DND-41 (cell line): ENCODE measurements around the gene ABCC4.
A peak's percentile ranks its signal among the peaks of the same experiment; 100 is the strongest.
"Not testable (repeated sequence)": the region's sequence is repeated elsewhere in the genome, so short reads cannot be mapped to it uniquely, and the experiment has no call there.

ENCODE experiments used
- ATAC-seq: fragments of 200-7000 bp; cut with Tn5 transposase; 3 replicates; pipeline ENCODE4 v1.9.1; 2021; ENCODE audit warnings: low read depth; ENCODE audit not compliant: insufficient read depth
- DNase-seq: peaks from one replicate; pipeline ENCODE4 v3.0.0-alpha.2; 2020
- H2AFZ ChIP-seq: 2 replicates; pipeline ENCODE4 v1.6.0; 2012; ENCODE audit warnings: low read depth, low read length
- H3K27ac ChIP-seq: 2 replicates; pipeline ENCODE4 v1.5.1; 2012; ENCODE audit warnings: low read length, inconsistent platforms
- H3K27me3 ChIP-seq: fragments of 200-600 bp; sonication (generic); 2 replicates; pipeline ENCODE4 v1.6.0; 2012; ENCODE audit warnings: low read length, mild to moderate bottlenecking, inconsistent platforms; ENCODE audit not compliant: insufficient read depth, poor library complexity
- H3K36me3 ChIP-seq: 2 replicates; pipeline ENCODE4 v1.5.1; 2012; ENCODE audit warnings: low read length, inconsistent platforms; ENCODE audit not compliant: insufficient read depth
- H3K4me1 ChIP-seq: 2 replicates; pipeline ENCODE4 v1.5.1; 2012; ENCODE audit warnings: mild to moderate bottlenecking, low read length; ENCODE audit not compliant: insufficient read depth
- H3K4me2 ChIP-seq: 2 replicates; pipeline ENCODE4 v1.6.0; 2012; ENCODE audit warnings: mild to moderate bottlenecking, moderate library complexity, low read length, inconsistent platforms; ENCODE audit not compliant: insufficient read depth
- H3K4me3 ChIP-seq, 2 experiments: fragments of 200-600 bp in 1 of 2; shearing (Covaris generic) in 1 of 2; 2 replicates each; pipeline ENCODE4 v1.5.1; 2012 to 2016; ENCODE audit warnings: inconsistent platforms in 2 of 2, low read length in 2 of 2, mild to moderate bottlenecking in 2 of 2, low read depth in 1 of 2, moderate library complexity in 1 of 2
- H3K79me2 ChIP-seq: 2 replicates; pipeline ENCODE4 v1.6.0; 2012; ENCODE audit warnings: low read length, inconsistent platforms; ENCODE audit not compliant: insufficient read depth
- H3K9ac ChIP-seq: 2 replicates; pipeline ENCODE4 v1.6.0; 2012; ENCODE audit warnings: low read depth, mild to moderate bottlenecking, inconsistent platforms, low read length, moderate library complexity
- H3K9me3 ChIP-seq: 2 replicates; pipeline ENCODE4 v1.5.1; 2012; ENCODE audit warnings: low read length, moderate library complexity, mild to moderate bottlenecking, inconsistent platforms; ENCODE audit not compliant: insufficient read depth, severe bottlenecking
- H4K20me1 ChIP-seq: 2 replicates; pipeline ENCODE4 v1.6.0; 2012; ENCODE audit warnings: low read length; ENCODE audit not compliant: insufficient read depth
- CTCF ChIP-seq: IDR thresholded peaks from 2 replicates; pipeline ENCODE4 v1.5.1; 2012; ENCODE audit warnings: borderline replicate concordance, low read length, moderate library complexity, mild to moderate bottlenecking; ENCODE audit not compliant: poor library complexity, severe bottlenecking; ENCODE audit errors: extremely low read depth
- EZH2 ChIP-seq: IDR thresholded peaks from 3 replicates; pipeline ENCODE4 v1.6.1; 2012; ENCODE audit warnings: borderline replicate concordance, low read depth, mild to moderate bottlenecking, moderate library complexity, low read length, inconsistent platforms; ENCODE audit not compliant: severe bottlenecking

The ABCC4 gene

GRCh38 chr13:95296326-95296925, 4.8 kb downstream of the ABCC4 start:
- H3K27ac ChIP-seq = no peak overlapping the region
- H3K9me3 ChIP-seq = no peaks in the 10 kb centered on the region
- no peak overlapping the region for H2AFZ ChIP-seq
- H4K20me1 ChIP-seq = no peaks in the 10 kb centered on the region
- no peaks in the 10 kb centered on the region for H3K27me3 ChIP-seq
- no peak overlapping the region for H3K9ac ChIP-seq
- no peak overlapping the region for H3K4me3 ChIP-seq
- no peak overlapping the region for H3K4me2 ChIP-seq
- peak; percentile 59 for TF ChIP-seq CTCF
- no peak for TF ChIP-seq EZH2
- H3K79me2 ChIP-seq = no peaks in the 10 kb centered on the region
- ATAC-seq (no peak), DNase-seq (no peak)
- H3K4me1 ChIP-seq = no peaks in the 10 kb centered on the region
- no peaks in the 10 kb centered on the region for H3K36me3 ChIP-seq

GRCh38 chr13:95295026-95295425, 6.2 kb downstream of the ABCC4 start:
- no peak overlapping the region for H3K4me3 ChIP-seq
- no peaks in the 10 kb centered on the region for H3K79me2 ChIP-seq
- H3K9me3 ChIP-seq = no peaks in the 10 kb centered on the region
- no peak for ATAC-seq
- H2AFZ ChIP-seq = no peak overlapping the region
- H3K27me3 ChIP-seq = no peaks in the 10 kb centered on the region
- H3K9ac ChIP-seq = no peak overlapping the region
- no peaks in the 10 kb centered on the region for H4K20me1 ChIP-seq
- no peak overlapping the region for H3K27ac ChIP-seq
- TF ChIP-seq CTCF (no peak), EZH2 (no peak)
- H3K36me3 ChIP-seq = no peaks in the 10 kb centered on the region
- H3K4me1 ChIP-seq = no peaks in the 10 kb centered on the region
- no peak overlapping the region for H3K4me2 ChIP-seq
- DNase-seq = no peak

GRCh38 chr13:95292622-95293021, 8.6 kb downstream of the ABCC4 start:
- Histone ChIP-seq H3K4me3 (no peak overlapping the region), H3K27me3 (no peaks in the 10 kb centered on the region), H3K36me3 (no peaks in the 10 kb centered on the region), H3K27ac (no peak overlapping the region), H3K9me3 (no peaks in the 10 kb centered on the region), H3K4me1 (no peaks in the 10 kb centered on the region), H3K4me2 (no peak overlapping the region), H3K79me2 (no peaks in the 10 kb centered on the region), H2AFZ (no peak overlapping the region), H3K9ac (no peak overlapping the region), H4K20me1 (no peaks in the 10 kb centered on the region)
- ATAC-seq = no peak
- no peak for DNase-seq
- TF ChIP-seq EZH2 (no peak), CTCF (no peak)

- not testable (repeated sequence) for ATAC-seq, H3K79me2 ChIP-seq, H4K20me1 ChIP-seq, H3K4me1 ChIP-seq, H3K27ac ChIP-seq, DNase-seq, H3K9me3 ChIP-seq, H3K4me2 ChIP-seq, H3K9ac ChIP-seq, H3K27me3 ChIP-seq, H3K4me3 ChIP-seq, H3K36me3 ChIP-seq, H2AFZ ChIP-seq
Measured at GRCh38 chr13:95289901-95290300, 11.3 kb downstream of the ABCC4 start.
